Pulmonary artery endothelial cell (primary cell): ENCODE results near the gene YKT6. TPM values are rescaled to one million over a fixed set of nuclear protein-coding genes. Genes with fewer than 3 reads are reported as not detected.

Experiments used
- DNase-seq: peaks from one replicate; pipeline ENCODE4 v3.0.0-alpha.2; 2011; ENCODE audit warnings: low read depth, low spot score
- total RNA-seq: library from RNA; depleted of rRNA; stranded (reverse); fragments of >200 nt; gene quantifications from 2 replicates; pipeline ENCODE4 v1.2.3, GENCODE V29; 2014

YKT6 gene
- total RNA-seq, 1 donor from 2014 or later: 145 TPM

DNA sequence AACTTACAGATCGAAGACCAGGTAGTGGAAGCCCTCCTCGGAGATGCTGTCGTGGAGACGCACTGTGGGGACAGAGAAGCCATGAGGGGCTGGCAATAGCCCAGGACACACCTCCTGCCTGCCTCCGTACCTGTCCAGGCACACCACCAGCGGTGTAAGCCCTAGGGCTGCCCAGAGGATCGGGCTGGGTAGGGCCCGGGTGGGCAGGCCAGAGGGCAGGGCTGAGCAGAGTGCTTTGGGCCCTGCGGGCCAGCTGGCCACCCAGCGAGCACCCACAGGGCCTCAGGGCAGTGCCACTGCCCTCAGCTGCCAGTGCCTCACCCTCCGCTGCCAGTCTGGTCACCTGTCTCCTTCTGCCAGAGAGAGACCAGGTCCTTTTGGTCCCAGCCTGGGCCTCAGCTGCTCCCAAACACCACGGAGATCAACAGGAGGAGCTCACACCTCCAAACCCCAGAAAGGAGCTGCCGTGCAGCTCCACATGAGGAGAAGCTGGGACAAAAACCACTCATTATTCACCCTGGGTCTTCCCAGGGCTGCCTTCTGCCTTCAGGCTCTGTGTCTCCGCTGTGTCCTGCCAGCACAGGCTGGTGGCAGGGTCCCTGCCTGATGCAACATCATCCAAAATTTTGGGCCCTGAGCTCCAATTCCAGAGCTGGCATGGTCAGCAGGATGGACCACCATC, 58.2 kb downstream of the YKT6 start:
- DNase-seq: no peak

DNA sequence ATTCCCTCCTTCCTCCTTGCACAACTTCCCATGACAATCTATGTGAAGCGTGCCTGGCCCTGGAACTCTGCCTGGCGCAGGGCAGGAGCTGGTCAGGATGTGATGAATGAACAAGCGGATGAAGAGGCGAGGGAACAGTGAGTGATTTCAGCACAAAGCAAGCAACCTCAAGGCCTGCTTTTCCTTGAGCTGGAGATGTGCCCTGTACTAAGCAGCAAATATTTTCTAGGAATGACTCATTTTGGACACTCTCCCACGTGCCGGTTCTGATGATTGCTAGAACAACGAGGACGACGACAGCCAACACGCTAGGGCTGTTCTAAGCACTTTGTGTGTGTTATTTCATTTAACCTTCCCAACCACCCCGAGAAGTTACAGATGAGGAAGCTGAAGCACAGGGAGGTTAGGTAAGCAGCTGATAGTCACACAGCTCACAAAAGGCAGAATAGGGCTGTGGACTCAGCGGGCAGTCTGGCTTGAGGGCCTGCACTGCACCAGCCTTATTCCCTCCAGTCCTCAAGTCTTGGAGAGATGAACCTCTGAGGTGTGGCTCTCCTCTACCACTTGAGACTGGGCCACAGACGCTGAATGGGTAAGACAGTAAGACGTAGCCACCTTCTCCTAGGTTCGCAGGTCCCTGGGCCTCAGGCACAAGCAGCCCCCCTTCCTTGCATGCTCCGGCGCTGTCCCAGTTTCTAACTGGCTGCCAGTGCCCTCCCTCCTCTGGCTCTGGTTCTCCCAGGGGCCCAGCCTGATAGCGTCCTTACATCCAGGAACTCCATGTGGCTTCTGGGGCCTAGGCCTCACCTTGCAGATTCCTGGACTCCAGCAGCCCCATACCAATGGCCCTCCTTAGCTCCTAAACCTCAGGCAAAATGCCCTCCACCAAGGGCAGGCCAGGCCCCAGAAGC, 59.0 kb downstream of the YKT6 start:
- DNase-seq: peak; percentile 94

DNA sequence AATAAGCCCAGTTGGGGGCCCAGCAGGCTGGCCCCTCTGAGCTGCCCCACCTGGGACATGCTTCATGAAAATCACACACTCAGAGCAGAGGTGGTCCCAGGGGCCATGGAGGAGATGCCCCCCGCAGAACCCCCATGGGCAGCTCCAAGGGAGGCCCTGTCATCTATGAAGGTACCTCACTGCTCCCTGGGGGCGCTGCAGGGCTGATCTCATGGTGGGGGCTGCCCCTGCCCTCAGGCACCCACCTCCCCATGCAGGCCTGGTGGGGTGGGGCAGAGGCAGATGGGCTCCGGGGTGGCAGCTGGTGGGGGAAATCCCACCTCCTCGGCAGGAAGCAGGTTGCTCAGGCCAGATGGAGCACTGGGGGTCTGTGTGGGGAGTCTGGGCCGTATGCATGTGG, 60.5 kb downstream of the YKT6 start:
- DNase-seq: no peak

- no peak for DNase-seq
These were observed 61.3 kb downstream of the YKT6 start for GRCh38 chr7:44262031-44262430.

- no peak for DNase-seq
These were observed 62.7 kb downstream of the YKT6 start for GRCh38 chr7:44263326-44264082.

Other genes with a start within 250 kb of the YKT6 start
- gene SPDYE1, start 203.1 kb upstream of the YKT6 start, total RNA-seq: not detected in 2 replicates
- 197 and 200 TPM in 2 replicates for gene DBNL, start 156.3 kb upstream of the YKT6 start, total RNA-seq
- 0.14 TPM in 1 of 2 replicates, not detected in the other for gene PGAM2, start 135.4 kb upstream of the YKT6 start, total RNA-seq
- gene POLM, start 118.4 kb upstream of the YKT6 start, total RNA-seq: 8.4 and 10.1 TPM in 2 replicates
- gene AEBP1, start 96.6 kb upstream of the YKT6 start, total RNA-seq: 2.6 and 5.4 TPM in 2 replicates
- 105 and 130 TPM in 2 replicates for gene POLD2, start 77.4 kb upstream of the YKT6 start, total RNA-seq
- gene MYL7, start 59.6 kb upstream of the YKT6 start, total RNA-seq: not detected in 2 replicates
- 0.26 and 0.39 TPM in 2 replicates for gene GCK, start 11.5 kb upstream of the YKT6 start, total RNA-seq
- 1.7 and 2.7 TPM in 2 replicates for gene CAMK2B, start 124.6 kb downstream of the YKT6 start, total RNA-seq